ENCODE measurements around the gene ZCCHC24.

The ZCCHC24 gene

GRCh38 chr10:79409726-79410085 lies 35.7 kb downstream of the ZCCHC24 start:
- no peak for DNase-seq

- DNase-seq, result no peak
These were observed 36.2 kb downstream of the ZCCHC24 start for GRCh38 chr10:79409038-79409725.

GRCh38 chr10:79407811-79408795 lies 37.3 kb downstream of the ZCCHC24 start:
- DNase-seq, result no peak

GRCh38 chr10:79407423-79407796 lies 38.0 kb downstream of the ZCCHC24 start:
- no peak for DNase-seq

- no peak for DNase-seq
These were observed 38.6 kb downstream of the ZCCHC24 start for GRCh38 chr10:79406683-79407422.

DNA sequence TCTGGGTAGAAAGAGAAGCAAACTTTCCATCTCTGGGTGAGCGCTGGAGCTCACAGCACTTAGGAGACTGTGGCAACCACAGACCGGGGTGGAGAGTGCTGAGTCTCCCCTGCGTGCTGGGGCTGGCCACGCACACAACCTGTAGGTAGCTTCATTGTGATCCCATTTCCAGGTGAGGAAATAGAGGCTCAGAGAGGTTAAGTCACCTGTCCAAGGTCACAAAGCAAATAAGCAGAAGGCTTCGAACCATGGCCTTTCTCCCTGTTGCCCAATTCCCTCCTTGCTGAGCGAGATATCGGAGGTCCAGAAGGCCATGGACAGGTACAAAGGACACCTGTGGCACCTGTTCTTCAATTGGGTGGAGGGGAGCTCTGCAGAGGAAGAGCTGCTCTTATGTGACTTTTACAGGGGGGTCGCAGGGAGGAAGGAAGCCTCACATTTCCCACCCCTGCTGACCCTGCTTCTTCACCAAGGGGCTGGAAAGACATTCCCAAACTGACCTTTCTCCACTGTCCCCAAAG lies 39.4 kb downstream of the ZCCHC24 start:
- DNase-seq, result no peak

- DNase-seq, result no peak
These were observed 40.0 kb downstream of the ZCCHC24 start for GRCh38 chr10:79405221-79405994.

DNA sequence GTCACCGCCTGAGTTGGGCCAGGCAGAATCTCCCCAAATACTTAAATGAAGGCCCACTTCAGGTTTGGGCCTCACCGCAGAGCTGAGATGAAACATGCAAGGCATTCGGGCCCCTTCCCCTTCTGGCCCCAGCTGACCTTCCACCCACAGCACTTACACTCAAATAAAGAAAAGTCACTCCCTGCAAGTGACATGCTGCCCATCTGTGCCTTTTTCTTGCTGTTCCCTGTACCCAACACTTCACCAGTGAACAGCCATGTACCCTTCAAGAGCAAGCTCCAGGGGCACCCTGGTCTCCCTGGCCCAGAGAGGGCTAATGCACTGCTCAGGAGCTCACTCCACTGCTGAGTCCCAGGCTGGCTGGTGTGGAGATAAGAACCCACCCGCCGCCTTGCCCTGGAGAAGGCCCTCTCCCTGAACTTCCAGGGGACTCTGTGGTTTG lies 40.7 kb downstream of the ZCCHC24 start:
- DNase-seq, result no peak

DNA sequence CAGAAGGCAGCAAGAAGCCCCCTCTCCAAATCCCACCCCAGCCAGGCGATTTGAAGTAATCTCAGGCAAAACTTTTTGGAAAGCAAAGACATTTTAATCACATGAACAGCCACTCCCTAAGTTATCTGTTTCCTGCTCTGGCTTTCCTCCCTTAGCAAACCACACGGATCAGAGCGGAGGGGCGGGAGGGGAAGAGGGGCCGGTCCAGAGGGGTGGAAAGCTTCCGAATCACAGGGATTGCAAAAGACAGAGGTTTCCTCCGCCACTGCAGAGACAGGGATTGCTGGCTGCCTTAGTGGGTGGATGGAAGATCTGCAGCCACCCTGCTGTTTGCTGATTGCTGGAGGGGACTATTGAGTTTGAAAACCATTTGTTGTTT lies 41.2 kb downstream of the ZCCHC24 start:
- DNase-seq, result no peak

DNA sequence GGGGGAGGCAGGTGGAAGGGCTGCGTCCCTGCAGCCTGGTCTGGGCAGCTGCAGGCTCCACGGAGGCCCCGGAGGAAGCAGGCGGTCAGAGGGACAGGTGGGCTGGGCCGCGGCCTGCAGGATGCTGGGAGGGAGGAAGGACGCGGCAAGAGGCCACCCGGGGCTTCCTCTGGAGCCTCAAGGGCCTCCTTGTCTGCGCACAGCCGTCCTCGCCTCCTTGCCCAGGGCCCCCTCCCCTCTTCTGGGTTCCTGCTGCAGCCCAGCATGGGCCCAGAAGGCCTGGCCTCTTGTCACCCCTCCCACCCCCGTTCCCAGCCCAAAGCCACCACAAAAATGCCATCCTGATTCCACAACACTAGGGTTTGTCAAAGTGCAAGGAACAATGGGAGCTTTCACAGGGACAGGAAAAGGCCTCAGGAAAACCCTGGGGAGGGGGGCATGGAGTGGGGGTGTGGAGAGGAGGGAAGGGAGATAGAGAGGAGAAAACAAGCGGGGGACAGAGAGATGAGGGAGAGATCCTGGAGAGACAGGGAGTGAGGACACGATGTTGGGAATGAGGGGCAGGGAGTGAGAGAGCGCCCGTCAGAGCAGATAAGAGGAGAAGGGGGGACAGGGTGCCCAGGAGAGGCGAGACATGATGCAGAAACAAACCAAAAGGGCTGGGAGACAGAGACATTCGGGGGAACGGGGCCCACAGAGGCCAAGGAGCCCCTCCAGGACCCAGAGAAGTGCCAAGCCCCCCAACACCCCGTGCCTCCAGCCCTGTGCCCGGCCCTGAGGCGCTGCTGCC lies 41.8 kb downstream of the ZCCHC24 start:
- DNase-seq, result no peak

DNA sequence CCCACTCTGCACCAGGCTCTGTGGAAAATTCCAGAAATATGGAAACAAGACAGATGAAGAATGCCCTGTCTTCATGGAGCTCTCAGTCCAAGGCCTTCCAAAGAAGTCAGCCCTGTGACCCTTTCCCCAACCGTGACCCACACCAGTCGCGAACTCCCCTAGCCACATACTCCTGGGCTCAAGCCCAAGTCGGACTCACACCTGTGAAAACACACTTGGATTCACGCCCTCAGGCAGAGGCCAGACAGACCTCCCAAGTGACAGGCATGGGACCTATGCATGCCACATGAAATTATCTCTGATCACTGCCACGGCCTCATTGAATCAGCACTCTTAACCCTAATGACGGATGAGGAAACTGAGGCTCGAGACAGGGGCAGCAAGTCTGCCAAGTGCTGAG lies 42.5 kb downstream of the ZCCHC24 start:
- DNase-seq, result no peak

DNA sequence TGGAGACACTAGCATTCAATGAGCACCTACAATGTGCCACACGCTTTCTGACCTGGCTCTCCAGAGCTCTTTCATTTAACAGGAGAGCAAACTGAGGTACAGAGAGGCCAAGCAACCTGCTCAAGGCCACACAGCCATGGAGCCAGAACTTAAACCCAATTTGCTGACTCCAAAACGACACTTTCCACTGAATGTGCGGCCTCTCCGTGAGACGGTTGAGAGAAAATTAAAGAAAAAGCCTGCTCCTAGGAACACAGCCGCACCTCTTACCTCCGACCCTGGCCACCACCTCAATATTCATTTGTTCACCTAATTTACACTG lies 42.8 kb downstream of the ZCCHC24 start:
- no peak for DNase-seq

GRCh38 chr10:79401015-79401921 lies 44.2 kb downstream of the ZCCHC24 start:
- DNase-seq, result no peak

DNA sequence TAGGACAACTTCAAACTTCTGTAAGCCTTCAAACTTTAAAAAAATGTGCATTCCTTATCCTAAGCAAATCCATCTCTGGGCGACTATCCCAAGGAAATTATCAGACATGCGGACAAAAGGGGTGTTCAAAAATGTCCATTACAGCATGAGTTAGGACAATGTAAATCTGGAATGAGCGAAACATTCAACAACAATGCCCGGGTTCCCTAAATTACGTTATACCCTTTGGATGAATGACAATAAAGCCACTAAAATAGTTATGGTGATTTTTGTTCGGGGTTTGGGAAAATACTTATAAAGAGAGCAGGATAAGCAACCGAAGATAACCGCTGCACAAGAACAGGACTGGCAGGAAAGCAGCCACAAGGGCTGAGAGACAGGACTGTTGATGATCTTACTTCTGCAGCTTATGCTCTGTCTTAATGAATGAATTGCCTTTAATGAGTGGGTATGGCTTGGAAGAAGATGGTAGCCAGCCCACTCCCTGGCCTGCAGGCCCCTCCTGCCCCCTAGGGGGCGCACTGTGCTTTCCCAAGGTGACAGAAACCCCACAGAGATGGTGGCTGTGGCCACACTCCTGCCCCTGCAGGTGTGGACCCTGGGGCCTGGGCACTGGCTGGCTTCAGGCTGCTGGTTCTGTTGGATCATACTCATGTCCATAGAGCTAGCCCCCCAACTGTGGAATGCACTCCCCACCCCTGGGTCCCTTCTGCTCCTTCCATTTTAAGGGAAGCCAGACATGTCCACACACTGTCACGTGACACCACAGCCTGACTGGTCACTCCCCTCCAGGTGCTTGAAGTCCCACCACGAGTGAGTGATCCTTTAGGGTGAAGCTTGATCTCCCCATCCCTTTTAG lies 45.0 kb downstream of the ZCCHC24 start:
- DNase-seq, result peak; percentile 42

GRCh38 chr10:79399223-79399831 lies 46.1 kb downstream of the ZCCHC24 start:
- no peak for DNase-seq

- DNase-seq, result no peak
These were observed 46.8 kb downstream of the ZCCHC24 start for GRCh38 chr10:79398642-79399041.

GRCh38 chr10:79397575-79398303 lies 47.7 kb downstream of the ZCCHC24 start:
- no peak for DNase-seq

DNA sequence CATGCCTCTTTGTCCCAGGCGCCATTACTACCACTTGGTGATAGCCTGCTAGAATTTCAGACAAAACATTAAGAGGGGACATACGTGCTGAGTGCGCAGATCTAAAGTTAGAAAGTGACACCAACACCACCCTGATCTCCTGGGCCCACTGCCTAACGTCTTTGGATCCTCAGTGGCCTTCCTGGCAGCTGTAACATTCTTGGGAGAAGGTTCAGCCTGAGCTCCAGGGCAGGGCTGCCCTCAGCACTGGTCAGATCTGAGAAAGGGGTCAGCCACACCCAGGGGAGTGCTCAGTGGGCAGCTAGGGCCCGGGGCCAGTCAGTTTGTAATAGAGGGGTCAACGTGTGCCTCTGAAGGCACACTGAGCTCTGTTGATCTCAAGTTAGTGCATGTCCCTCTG lies 48.4 kb downstream of the ZCCHC24 start:
- no peak for DNase-seq

All from stimulated activated CD4-positive, alpha-beta T cell treated with anti-CD3 and anti-CD28 coated beads, Interleukin-4, amount 100 ng/mL, for 1 hour (primary cell).